K562 (cell line): ENCODE measurements around the gene EIF1. TPM values are rescaled to one million over a fixed set of nuclear protein-coding genes. Genes with fewer than 3 reads are reported as not detected.

ENCODE experiments used
- CREB1 ChIP-seq, 2 experiments: sonication (generic) in 1 of 2; formaldehyde crosslinking in 1 of 2; IDR thresholded peaks; 2 replicates each; pipeline versions ENCODE4 v1.6.1 to v1.8.0; 2012 to 2022; ENCODE audit warnings: inconsistent platforms in 1 of 2, mild to moderate bottlenecking in 1 of 2, missing genetic modification reagents in 1 of 2, moderate library complexity in 1 of 2
- ESRRB ChIP-seq: fragments of 250-450 bp; sonication (Bioruptor Pico); IDR thresholded peaks from 2 replicates; pipeline ENCODE4 v1.5.0; 2020; ENCODE audit warnings: mild to moderate bottlenecking, moderate library complexity, borderline replicate concordance
- ETS2 ChIP-seq: IDR thresholded peaks from 2 replicates; pipeline ENCODE4 v1.6.1; 2016; ENCODE audit warnings: borderline replicate concordance, missing genetic modification characterization, mild to moderate bottlenecking, moderate library complexity, missing compliant biosample characterization; ENCODE audit not compliant: poor library complexity, severe bottlenecking
- HCFC1 ChIP-seq: IDR thresholded peaks from 2 replicates; pipeline ENCODE4 v1.6.1; 2012; ENCODE audit warnings: low read depth, low read length, improper control_type of control experiment
- HIVEP1 ChIP-seq: fragments of 250-450 bp; sonication (Bioruptor Pico); IDR thresholded peaks from 2 replicates; pipeline ENCODE4 v1.4.0; 2020; ENCODE audit warnings: mild to moderate bottlenecking
- LARP7 ChIP-seq: fragments of 450-650 bp; IDR thresholded peaks from 2 replicates; pipeline ENCODE4 v1.6.1; 2016
- TAL1 ChIP-seq: fragments of 450-650 bp; IDR thresholded peaks from 2 replicates; pipeline ENCODE4 v1.6.1; 2016; ENCODE audit warnings: mild to moderate bottlenecking
- TCF3 ChIP-seq: sonication (generic); formaldehyde crosslinking; IDR thresholded peaks from 2 replicates; pipeline ENCODE4 v1.4.0; 2020; ENCODE audit warnings: mild to moderate bottlenecking, missing genetic modification reagents
- XRCC4 ChIP-seq: IDR thresholded peaks from one replicate; pipeline ENCODE4 v1.6.1; 2011; ENCODE audit not compliant: insufficient read depth, insufficient read length; ENCODE audit errors: extremely low read depth
- ZNF174 ChIP-seq: fragments of 250-450 bp; sonication (Bioruptor Pico); IDR thresholded peaks from 2 replicates; pipeline ENCODE4 v1.4.0; 2020; ENCODE audit warnings: mild to moderate bottlenecking
- ZNF175 ChIP-seq: fragments of 200-800 bp; sonication (Bioruptor generic); IDR thresholded peaks from 2 replicates; pipeline ENCODE4 v1.6.1; 2016; ENCODE audit warnings: low read depth, mild to moderate bottlenecking, missing genetic modification characterization, missing compliant biosample characterization
- ZNF436 ChIP-seq: fragments of 250-450, 450-650 bp; sonication (Bioruptor Pico); formaldehyde crosslinking; IDR thresholded peaks from 2 replicates; pipeline ENCODE4 v1.7.0; 2020; ENCODE audit warnings: mild to moderate bottlenecking
- polyA plus RNA-seq, 8 experiments: library from polyadenylated mRNA; depleted of rRNA in 4 of 8; stranded (reverse) in 5 of 8; unstranded in 3 of 8; fragments of >200 nt; fragmentation: Nextera tagmentation in 2 of 8; fragmentation: Illumina TruSeq in 1 of 8; extraction: Ambion mirVana in 2 of 8; extraction: Trizol in 1 of 8; gene quantifications; 2 replicates each; pipeline versions ENCODE4 v1.2.1 to v1.2.3, GENCODE V29; 2011 to 2014; ENCODE audit warnings: inconsistent platforms in 1 of 8, missing spikeins in 1 of 8
- total RNA-seq, 7 experiments: library from RNA; depleted of rRNA in 6 of 7; stranded (reverse); fragments of >200 nt in 6 of 7; fragmentation: Illumina TruSeq in 2 of 7; extraction: Trizol in 2 of 7; gene quantifications; 2 replicates each; pipeline versions ENCODE4 v1.2.1 to v1.2.3, GENCODE V29; 2011 to 2021; ENCODE audit warnings: low replicate concordance in 1 of 7
- TF ChIP-seq, protein P1 (sequence below): sonication (generic); formaldehyde crosslinking; IDR thresholded peaks from 2 replicates; pipeline ENCODE4 v1.8.1; 2023; ENCODE audit warnings: missing genetic modification reagents, mild to moderate bottlenecking, borderline replicate concordance
- TF ChIP-seq, protein P2 (sequence below): fragments of 450-650 bp; IDR thresholded peaks from 2 replicates; pipeline ENCODE4 v1.6.1; 2018; ENCODE audit not compliant: partially characterized antibody
- TF ChIP-seq, protein P3 (sequence below): sonication (generic); formaldehyde crosslinking; IDR thresholded peaks from 2 replicates; pipeline ENCODE4 v1.8.0; 2022; ENCODE audit warnings: missing genetic modification reagents, mild to moderate bottlenecking, borderline replicate concordance

EIF1 gene
- total and polyA plus RNA-seq, 9 of the 15 experiments (the other 6 are each of a cell fraction or from before 2014, with no cell fraction given) = 67.0 to 1,204 (median 320) TPM

GRCh38 chr17:41689497-41690299, 1.0 kb downstream of the EIF1 start (continued):
- 0 out of 2 replicates have a peak, but pooled peaks have one; percentile 1 for TF ChIP-seq TCF3
- TF ChIP-seq ESRRB (CRISPR knock-in tag) = 0 out of 2 replicates have a peak, but pooled peaks have one; percentile 8
- no peak for TF ChIP-seq CREB1 (IDR thresholded peaks at IDR 0.05)
- no peak for TF ChIP-seq CREB1 (CRISPR knock-in tag; IDR thresholded peaks at IDR 0.05)
- no peak for TF ChIP-seq HIVEP1 (CRISPR knock-in tag)
- TF ChIP-seq XRCC4 = no peak
- TF ChIP-seq, protein P1, sequence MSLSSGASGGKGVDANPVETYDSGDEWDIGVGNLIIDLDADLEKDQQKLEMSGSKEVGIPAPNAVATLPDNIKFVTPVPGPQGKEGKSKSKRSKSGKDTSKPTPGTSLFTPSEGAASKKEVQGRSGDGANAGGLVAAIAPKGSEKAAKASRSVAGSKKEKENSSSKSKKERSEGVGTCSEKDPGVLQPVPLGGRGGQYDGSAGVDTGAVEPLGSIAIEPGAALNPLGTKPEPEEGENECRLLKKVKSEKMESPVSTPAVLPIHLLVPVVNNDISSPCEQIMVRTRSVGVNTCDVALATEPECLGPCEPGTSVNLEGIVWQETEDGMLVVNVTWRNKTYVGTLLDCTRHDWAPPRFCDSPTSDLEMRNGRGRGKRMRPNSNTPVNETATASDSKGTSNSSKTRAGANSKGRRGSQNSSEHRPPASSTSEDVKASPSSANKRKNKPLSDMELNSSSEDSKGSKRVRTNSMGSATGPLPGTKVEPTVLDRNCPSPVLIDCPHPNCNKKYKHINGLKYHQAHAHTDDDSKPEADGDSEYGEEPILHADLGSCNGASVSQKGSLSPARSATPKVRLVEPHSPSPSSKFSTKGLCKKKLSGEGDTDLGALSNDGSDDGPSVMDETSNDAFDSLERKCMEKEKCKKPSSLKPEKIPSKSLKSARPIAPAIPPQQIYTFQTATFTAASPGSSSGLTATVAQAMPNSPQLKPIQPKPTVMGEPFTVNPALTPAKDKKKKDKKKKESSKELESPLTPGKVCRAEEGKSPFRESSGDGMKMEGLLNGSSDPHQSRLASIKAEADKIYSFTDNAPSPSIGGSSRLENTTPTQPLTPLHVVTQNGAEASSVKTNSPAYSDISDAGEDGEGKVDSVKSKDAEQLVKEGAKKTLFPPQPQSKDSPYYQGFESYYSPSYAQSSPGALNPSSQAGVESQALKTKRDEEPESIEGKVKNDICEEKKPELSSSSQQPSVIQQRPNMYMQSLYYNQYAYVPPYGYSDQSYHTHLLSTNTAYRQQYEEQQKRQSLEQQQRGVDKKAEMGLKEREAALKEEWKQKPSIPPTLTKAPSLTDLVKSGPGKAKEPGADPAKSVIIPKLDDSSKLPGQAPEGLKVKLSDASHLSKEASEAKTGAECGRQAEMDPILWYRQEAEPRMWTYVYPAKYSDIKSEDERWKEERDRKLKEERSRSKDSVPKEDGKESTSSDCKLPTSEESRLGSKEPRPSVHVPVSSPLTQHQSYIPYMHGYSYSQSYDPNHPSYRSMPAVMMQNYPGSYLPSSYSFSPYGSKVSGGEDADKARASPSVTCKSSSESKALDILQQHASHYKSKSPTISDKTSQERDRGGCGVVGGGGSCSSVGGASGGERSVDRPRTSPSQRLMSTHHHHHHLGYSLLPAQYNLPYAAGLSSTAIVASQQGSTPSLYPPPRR = 0 out of 2 replicates have a peak, but pooled peaks have one; percentile 21
- TF ChIP-seq ZNF175 = 0 out of 2 replicates have a peak, but pooled peaks have one; percentile 40
- TF ChIP-seq ZNF174 = no peak
- TF ChIP-seq, protein P2, sequence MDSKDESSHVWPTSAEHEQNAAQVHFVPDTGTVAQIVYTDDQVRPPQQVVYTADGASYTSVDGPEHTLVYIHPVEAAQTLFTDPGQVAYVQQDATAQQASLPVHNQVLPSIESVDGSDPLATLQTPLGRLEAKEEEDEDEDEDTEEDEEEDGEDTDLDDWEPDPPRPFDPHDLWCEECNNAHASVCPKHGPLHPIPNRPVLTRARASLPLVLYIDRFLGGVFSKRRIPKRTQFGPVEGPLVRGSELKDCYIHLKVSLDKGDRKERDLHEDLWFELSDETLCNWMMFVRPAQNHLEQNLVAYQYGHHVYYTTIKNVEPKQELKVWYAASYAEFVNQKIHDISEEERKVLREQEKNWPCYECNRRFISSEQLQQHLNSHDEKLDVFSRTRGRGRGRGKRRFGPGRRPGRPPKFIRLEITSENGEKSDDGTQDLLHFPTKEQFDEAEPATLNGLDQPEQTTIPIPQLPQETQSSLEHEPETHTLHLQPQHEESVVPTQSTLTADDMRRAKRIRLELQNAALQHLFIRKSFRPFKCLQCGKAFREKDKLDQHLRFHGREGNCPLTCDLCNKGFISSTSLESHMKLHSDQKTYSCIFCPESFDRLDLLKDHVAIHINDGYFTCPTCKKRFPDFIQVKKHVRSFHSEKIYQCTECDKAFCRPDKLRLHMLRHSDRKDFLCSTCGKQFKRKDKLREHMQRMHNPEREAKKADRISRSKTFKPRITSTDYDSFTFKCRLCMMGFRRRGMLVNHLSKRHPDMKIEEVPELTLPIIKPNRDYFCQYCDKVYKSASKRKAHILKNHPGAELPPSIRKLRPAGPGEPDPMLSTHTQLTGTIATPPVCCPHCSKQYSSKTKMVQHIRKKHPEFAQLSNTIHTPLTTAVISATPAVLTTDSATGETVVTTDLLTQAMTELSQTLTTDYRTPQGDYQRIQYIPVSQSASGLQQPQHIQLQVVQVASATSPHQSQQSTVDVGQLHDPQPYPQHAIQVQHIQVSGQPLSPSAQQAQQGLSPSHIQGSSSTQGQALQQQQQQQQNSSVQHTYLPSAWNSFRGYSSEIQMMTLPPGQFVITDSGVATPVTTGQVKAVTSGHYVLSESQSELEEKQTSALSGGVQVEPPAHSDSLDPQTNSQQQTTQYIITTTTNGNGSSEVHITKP = no peak
- no peak for TF ChIP-seq LARP7
- no peak for TF ChIP-seq TAL1
- TF ChIP-seq ETS2 = no peak
- TF ChIP-seq, protein P3, sequence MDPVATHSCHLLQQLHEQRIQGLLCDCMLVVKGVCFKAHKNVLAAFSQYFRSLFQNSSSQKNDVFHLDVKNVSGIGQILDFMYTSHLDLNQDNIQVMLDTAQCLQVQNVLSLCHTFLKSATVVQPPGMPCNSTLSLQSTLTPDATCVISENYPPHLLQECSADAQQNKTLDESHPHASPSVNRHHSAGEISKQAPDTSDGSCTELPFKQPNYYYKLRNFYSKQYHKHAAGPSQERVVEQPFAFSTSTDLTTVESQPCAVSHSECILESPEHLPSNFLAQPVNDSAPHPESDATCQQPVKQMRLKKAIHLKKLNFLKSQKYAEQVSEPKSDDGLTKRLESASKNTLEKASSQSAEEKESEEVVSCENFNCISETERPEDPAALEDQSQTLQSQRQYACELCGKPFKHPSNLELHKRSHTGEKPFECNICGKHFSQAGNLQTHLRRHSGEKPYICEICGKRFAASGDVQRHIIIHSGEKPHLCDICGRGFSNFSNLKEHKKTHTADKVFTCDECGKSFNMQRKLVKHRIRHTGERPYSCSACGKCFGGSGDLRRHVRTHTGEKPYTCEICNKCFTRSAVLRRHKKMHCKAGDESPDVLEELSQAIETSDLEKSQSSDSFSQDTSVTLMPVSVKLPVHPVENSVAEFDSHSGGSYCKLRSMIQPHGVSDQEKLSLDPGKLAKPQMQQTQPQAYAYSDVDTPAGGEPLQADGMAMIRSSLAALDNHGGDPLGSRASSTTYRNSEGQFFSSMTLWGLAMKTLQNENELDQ (CRISPR knock-in tag) = no peak
- no peak for TF ChIP-seq ZNF436 (CRISPR knock-in tag)
- TF ChIP-seq HCFC1 = no peak
